LNCAP (cell line): Measurements from ENCODE around the gene MAX.

Experiments
- TF ChIP-seq, protein P1 (sequence below): fragments of 450-650 bp; IDR thresholded peaks from 2 replicates; pipeline ENCODE4 v1.5.1; 2017; ENCODE audit warnings: mild to moderate bottlenecking

MAX gene

DNA sequence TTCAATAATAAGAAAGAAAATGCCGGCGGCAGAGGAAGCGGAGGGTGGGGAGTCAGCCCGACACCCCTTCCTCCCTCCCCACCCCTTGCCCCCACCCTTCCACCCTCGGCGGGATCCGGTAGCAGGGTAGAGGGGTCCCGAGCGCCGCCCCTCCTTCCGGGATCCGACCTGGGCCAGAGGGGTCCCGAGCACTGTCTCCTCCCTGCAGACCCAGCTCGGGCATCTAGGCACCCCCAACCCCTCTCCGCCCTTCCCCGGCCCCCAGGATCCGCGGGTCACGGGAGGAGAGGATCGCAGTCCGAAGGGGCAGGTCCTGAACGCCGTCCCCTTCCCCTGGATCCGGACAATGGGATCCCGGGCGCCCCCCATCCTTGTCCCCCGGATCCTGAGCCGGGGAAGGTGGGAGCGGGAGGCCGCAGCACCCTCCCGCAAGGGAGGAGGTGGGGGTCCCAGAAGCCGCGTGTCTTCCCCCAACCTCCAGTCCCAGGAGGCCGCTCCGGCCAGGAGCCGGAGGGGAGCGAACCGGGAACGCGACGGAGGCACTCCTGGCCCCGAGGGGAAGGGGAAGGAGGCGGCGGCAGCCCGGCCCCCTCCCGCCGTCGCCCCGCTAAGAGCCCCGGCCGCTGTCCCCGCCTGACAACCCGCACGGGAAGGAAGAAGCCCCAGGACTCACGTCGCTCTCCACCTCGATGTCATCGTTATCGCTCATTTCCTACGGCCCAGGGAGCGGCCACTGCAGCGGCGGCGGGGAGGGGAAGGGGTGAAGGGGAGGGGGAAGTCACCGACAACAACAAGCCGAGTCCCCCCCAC is 481 bp downstream of the MAX start:
- TF ChIP-seq, protein P1, sequence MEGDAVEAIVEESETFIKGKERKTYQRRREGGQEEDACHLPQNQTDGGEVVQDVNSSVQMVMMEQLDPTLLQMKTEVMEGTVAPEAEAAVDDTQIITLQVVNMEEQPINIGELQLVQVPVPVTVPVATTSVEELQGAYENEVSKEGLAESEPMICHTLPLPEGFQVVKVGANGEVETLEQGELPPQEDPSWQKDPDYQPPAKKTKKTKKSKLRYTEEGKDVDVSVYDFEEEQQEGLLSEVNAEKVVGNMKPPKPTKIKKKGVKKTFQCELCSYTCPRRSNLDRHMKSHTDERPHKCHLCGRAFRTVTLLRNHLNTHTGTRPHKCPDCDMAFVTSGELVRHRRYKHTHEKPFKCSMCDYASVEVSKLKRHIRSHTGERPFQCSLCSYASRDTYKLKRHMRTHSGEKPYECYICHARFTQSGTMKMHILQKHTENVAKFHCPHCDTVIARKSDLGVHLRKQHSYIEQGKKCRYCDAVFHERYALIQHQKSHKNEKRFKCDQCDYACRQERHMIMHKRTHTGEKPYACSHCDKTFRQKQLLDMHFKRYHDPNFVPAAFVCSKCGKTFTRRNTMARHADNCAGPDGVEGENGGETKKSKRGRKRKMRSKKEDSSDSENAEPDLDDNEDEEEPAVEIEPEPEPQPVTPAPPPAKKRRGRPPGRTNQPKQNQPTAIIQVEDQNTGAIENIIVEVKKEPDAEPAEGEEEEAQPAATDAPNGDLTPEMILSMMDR = no peak

DNA sequence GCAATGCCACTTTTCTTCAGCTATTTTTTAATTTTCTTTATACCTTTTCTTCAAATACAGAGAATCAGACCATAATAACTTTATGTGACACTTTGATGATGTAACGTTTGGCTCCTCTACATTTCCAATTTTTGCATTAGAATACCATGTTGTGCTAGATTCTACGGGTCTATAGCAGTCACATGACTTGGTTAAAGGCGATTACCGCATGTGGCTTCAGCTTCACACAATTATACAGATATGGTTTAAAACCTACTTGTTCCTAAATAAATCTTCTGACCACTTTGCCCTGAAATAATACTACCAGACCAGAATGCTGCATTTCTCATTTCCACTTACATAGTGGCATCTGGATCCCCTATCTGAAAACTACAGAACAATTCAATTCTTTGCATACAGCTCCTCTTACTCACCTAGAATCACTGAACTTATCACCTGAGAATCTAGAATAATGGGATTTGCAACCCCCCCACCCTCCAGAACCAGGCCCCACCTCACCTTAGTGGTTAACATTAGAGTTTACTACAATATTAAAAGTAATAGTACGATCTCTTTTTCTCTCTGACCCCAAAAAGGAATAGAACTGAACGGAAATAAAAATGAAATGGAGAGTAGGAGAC is 1.3 kb downstream of the MAX start:
- TF ChIP-seq, protein P1 = no peak

DNA sequence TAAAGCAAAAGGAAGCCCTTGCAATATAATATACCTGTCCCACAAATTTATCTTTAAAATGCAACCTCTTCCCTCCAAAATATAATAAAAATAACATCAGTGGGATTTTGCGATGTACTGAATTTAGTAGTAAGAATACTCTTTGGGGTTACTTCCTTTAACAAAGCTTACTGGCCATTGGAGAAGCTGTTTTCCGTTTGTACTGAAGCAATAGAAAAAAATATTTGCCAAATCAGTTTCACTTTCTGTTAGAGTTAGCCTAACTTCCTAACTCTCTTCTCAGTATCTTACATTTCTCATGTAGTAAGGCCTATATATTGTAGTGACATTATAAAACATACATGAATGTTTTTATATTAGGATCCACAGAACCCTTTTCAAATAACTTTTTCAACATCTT is 3.7 kb downstream of the MAX start:
- TF ChIP-seq, protein P1 = no peak

DNA sequence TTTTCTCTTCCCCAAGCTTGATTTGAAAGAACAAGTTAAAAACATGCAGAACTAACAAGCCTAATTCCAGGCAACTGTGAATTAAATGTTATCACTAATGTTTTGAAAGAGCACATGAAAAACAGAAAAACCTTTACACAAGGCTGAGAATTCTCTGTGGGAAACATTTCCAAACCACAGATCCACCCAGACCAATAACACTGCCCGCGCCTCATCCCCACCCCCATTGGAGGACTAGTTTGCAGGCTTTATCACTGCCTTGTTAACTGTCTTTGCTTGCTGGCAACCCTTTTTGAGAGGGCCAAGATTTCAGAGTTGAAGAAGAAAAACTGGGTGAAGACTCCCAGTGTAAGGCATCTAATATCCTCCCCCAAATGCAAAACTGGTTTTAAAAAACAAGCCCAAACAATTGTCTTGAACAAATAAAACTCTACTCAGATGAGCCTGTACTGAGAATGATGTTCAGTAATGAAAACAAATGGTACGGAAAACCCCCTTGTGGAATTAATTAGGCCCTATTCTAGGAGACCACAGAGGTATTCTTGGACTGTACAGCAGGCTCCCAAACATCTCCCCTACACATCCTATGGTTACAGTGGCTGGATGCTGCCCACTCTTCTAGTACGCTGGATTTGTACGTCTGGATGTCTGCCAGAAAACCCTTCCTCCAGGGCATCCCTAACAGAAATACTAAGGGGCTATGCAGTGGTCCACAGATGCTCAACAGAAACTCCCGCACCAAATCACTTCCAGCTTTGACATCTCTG is 5.8 kb downstream of the MAX start:
- TF ChIP-seq, protein P1 = no peak

DNA sequence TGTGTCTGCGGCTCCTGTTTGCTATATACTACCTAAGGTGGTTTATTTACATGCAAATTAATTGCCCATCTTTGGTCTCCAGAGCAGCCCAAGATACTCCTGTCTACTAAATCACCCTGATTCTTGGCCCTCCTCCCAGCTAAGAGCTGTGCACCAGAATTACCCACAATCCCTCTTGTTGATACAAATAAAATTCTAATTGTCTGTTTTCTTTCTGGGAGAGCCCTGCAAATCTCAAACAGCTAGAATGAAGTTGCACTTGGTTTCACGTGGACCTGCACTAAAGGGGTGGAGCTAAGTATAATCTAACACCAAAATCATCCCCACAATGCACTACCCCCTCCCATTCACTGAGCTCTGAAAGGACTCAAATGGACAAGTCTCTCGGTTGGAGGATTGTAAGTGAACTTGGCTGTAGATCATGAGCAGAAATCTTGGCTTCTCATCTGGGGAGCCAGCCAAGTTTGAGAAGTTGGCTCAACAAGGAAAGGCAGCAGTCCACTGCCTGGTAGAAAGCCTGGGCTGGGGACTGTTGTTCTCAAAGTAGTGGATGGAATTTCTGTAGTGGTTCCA is 6.6 kb downstream of the MAX start:
- TF ChIP-seq, protein P1 = no peak

GRCh38 chr14:65092349-65092748 is 10.0 kb downstream of the MAX start:
- TF ChIP-seq, protein P1 = no peak
